Coronary artery (tissue), 2 donors: ENCODE results near the gene MRPL3.

ENCODE experiments used
- DNase-seq: peaks from one replicate; pipeline ENCODE4 v3.0.0-alpha.2; 2017; ENCODE audit warnings: low spot score
- H3K27ac ChIP-seq, 2 donors: fragments of 200-600 bp; sonication (generic); one replicate each; pipeline ENCODE4 v1.5.1; 2016 to 2019
- H3K4me3 ChIP-seq: fragments of 200-600 bp; sonication (generic); 2 replicates; pipeline ENCODE4 v1.5.1; 2016; ENCODE audit warnings: mild to moderate bottlenecking, moderate library complexity
- TF ChIP-seq, protein P1 (sequence below): fragments of 200-600 bp; sonication (generic); IDR thresholded peaks from one replicate; pipeline ENCODE4 v1.5.1; 2019; ENCODE audit warnings: antibody characterized with exemption

MRPL3 gene

GRCh38 chr3:131535596-131535995 lies 32.8 kb upstream of the MRPL3 start:
- H3K4me3 ChIP-seq, result no peak overlapping the region
- DNase-seq, result no peak
- TF ChIP-seq, protein P1, sequence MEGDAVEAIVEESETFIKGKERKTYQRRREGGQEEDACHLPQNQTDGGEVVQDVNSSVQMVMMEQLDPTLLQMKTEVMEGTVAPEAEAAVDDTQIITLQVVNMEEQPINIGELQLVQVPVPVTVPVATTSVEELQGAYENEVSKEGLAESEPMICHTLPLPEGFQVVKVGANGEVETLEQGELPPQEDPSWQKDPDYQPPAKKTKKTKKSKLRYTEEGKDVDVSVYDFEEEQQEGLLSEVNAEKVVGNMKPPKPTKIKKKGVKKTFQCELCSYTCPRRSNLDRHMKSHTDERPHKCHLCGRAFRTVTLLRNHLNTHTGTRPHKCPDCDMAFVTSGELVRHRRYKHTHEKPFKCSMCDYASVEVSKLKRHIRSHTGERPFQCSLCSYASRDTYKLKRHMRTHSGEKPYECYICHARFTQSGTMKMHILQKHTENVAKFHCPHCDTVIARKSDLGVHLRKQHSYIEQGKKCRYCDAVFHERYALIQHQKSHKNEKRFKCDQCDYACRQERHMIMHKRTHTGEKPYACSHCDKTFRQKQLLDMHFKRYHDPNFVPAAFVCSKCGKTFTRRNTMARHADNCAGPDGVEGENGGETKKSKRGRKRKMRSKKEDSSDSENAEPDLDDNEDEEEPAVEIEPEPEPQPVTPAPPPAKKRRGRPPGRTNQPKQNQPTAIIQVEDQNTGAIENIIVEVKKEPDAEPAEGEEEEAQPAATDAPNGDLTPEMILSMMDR, result no peak
- no peak overlapping the region for H3K27ac ChIP-seq

GRCh38 chr3:131535131-131535530 lies 32.4 kb upstream of the MRPL3 start:
- TF ChIP-seq, protein P1, result no peak

GRCh38 chr3:131532645-131533044 lies 29.9 kb upstream of the MRPL3 start:
- H3K27ac ChIP-seq, result no peak overlapping the region
- H3K4me3 ChIP-seq, result no peak overlapping the region
- TF ChIP-seq, protein P1, result no peak
- no peak for DNase-seq

More at GRCh38 chr3:131535131-131535530, 32.4 kb upstream of the MRPL3 start:
- no peak for DNase-seq
- no peak overlapping the region for H3K27ac ChIP-seq
- no peak overlapping the region for H3K4me3 ChIP-seq

DNA sequence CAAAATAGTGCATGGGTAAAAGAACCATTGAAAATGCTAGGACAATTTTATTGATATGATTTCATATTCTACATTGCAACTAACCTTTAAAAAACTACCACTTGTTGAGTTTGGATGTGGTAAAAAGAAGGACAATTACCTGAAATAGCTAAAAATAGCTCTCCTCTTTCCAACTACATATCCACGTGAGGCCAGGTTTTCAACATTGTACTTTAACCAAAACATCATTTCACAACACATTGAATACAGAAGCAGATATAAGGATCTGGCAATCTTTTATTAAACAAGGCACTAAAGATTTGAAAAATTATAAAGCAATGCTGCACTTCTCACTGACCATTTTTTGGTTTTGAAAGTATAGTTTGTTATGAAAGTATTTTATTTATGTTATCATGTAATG lies 28.1 kb upstream of the MRPL3 start:
- Histone ChIP-seq H3K4me3 (no peak overlapping the region), H3K27ac (no peak overlapping the region)
- DNase-seq, result no peak
- TF ChIP-seq, protein P1, result no peak

GRCh38 chr3:131530388-131530787 lies 27.6 kb upstream of the MRPL3 start:
- no peak overlapping the region for H3K27ac ChIP-seq
- TF ChIP-seq, protein P1, result no peak
- no peak for DNase-seq
- no peak overlapping the region for H3K4me3 ChIP-seq

- DNase-seq, result no peak
Observed at GRCh38 chr3:131526801-131527347, 24.1 kb upstream of the MRPL3 start.

DNA sequence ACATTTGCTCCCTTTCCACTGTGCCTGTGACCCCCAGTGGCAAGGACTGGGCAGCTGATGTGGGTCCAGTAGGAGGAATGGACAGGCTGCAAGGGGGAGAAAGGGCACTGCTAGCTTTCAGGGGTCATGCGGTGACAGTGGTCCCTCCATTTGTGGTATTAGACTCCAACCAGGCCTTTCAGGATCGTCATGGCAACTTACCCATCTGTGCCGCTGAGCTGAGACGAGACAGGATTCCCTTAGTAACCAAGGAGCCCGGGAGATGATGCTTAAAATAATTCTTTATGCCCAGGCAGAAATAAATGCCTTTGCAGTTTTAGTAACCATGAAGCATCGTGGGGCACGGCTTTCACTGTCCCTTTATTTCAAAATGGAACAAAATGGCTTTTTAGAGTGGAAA lies 15.9 kb upstream of the MRPL3 start:
- no peak overlapping the region for H3K27ac ChIP-seq
- no peak overlapping the region for H3K4me3 ChIP-seq
- TF ChIP-seq, protein P1, result no peak
- no peak for DNase-seq

More at GRCh38 chr3:131526801-131527347, 24.1 kb upstream of the MRPL3 start:
- Histone ChIP-seq H3K27ac (no peak overlapping the region), H3K4me3 (peak overlapping the region; percentile 58)
- TF ChIP-seq, protein P1, result no peak
